HepG2 (cell line): ENCODE results near the gene NPAS2. TPM values are rescaled to one million over a fixed set of nuclear protein-coding genes. Genes with fewer than 3 reads are reported as not detected.

Experiments
- MAFK ChIP-seq, 2 experiments: IDR thresholded peaks in 1 of 2; conservative IDR thresholded peaks in 1 of 2; 2 replicates each; pipeline ENCODE4 v1.6.1; 2011; ENCODE audit warnings: improper control_type of control experiment in 2 of 2, low read length in 2 of 2
- SALL2 ChIP-seq: sonication (generic); formaldehyde crosslinking; IDR thresholded peaks from 2 replicates; pipeline ENCODE4 v1.8.1; 2023; ENCODE audit warnings: mild to moderate bottlenecking, missing genetic modification reagents, inconsistent platforms
- SP2 ChIP-seq: sonication (generic); formaldehyde crosslinking; IDR thresholded peaks from 2 replicates; pipeline ENCODE4 v1.5.1; 2020; ENCODE audit warnings: mild to moderate bottlenecking, missing genetic modification reagents
- YY1 ChIP-seq: IDR thresholded peaks from 2 replicates; pipeline ENCODE4 v1.6.1; 2011; ENCODE audit warnings: low read length, low read depth, moderate library complexity, mild to moderate bottlenecking; ENCODE audit not compliant: insufficient read depth, insufficient replicate concordance
- ZNF121 ChIP-seq: sonication (generic); formaldehyde crosslinking; IDR thresholded peaks from 2 replicates; pipeline ENCODE4 v1.5.0; 2020; ENCODE audit warnings: mild to moderate bottlenecking, missing genetic modification reagents
- ZNF33B ChIP-seq: sonication (generic); formaldehyde crosslinking; IDR thresholded peaks from 2 replicates; pipeline ENCODE4 v1.5.1; 2020; ENCODE audit warnings: mild to moderate bottlenecking, missing genetic modification reagents
- ZNF350 ChIP-seq: sonication (generic); formaldehyde crosslinking; IDR thresholded peaks from 2 replicates; pipeline ENCODE4 v1.4.0; 2020; ENCODE audit warnings: mild to moderate bottlenecking, low read depth, missing genetic modification reagents, borderline replicate concordance
- polyA plus RNA-seq, 8 experiments: library from polyadenylated mRNA; depleted of rRNA in 3 of 8; stranded (reverse) in 7 of 8; unstranded in 1 of 8; fragments of >200 nt; fragmentation: Illumina TruSeq in 4 of 8; extraction: Trizol in 4 of 8; gene quantifications; 2 replicates each; pipeline versions ENCODE4 v1.2.1 to v1.2.3, GENCODE V29; 2011 to 2016; ENCODE audit warnings: low read depth in 4 of 8, missing spikeins in 1 of 8, mixed read lengths in 1 of 8; ENCODE audit not compliant: insufficient read depth in 1 of 8
- total RNA-seq, 5 experiments: library from RNA; depleted of rRNA; stranded (reverse); fragments of >200 nt; fragmentation: Illumina TruSeq; extraction: Trizol; gene quantifications; 2 replicates each; pipeline ENCODE4 v1.2.3, GENCODE V29; 2016; ENCODE audit warnings: low read depth in 1 of 5
- TF ChIP-seq, protein P1 (sequence below), 2 experiments: sonication (generic) in 1 of 2; formaldehyde crosslinking in 1 of 2; IDR thresholded peaks; 2 replicates each; pipeline versions ENCODE4 v1.6.1 to v1.9.0; 2014 to 2022; ENCODE audit warnings: antibody characterized with exemption in 1 of 2, borderline replicate concordance in 1 of 2, inconsistent platforms in 1 of 2, low read depth in 1 of 2, missing genetic modification reagents in 1 of 2
- TF ChIP-seq, protein P2 (sequence below): sonication (generic); formaldehyde crosslinking; IDR thresholded peaks from 2 replicates; pipeline ENCODE4 v1.4.0; 2020; ENCODE audit warnings: missing genetic modification reagents, borderline replicate concordance
- TF ChIP-seq, protein P3 (sequence below): fragments of 450-650 bp; IDR thresholded peaks from 2 replicates; pipeline ENCODE4 v1.6.1; 2016
- TF ChIP-seq, protein P4 (sequence below): sonication (generic); formaldehyde crosslinking; IDR thresholded peaks from 2 replicates; pipeline ENCODE4 v1.8.0; 2022; ENCODE audit warnings: missing genetic modification reagents, low read depth, mild to moderate bottlenecking, borderline replicate concordance
- TF ChIP-seq, protein P5 (sequence below): IDR thresholded peaks from 2 replicates; pipeline ENCODE4 v1.6.1; 2016; ENCODE audit warnings: low read depth

Gene NPAS2
- total and polyA plus RNA-seq, 2 of the 13 experiments (the other 11 are each of a cell fraction or from before 2014, with no cell fraction given): 14.8 to 37.5 TPM

DNA sequence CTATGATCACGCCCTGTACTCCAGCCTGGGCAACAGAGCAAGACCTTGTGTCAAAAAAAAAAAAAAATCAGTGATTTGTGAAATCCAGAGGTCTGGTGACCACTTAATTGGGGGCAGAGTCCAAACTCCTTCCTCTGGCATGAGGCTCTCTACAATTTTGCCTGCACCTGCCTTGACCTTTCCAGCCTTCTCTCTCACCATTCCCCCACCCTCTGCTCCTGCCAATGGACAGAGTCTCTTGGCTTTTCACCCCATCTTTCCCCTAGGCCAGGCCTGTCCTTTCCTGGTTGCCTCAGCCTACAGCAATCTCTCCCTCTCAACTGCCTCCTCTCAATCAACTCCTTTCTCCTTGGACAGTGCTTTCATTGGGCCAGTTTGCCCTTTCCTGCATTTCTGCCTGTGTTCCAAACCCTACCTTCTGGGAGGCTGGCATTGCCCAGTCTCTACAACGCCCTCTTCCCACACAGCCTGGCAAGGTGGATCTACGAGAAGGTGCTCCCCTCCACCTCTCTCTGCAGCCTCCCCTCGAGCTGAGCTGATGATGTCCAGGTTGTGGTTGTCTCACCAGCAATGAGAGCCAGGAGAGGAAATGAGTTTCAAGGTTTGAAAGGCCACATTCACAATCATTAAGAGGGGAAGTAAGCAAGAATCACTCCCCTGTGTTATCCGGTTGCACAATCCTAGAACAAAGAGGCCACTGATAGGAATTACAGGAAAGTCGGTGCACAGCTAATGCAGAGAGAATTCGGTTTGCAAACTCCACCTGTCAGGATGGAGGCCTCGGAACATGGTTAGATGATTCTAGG is 39.5 kb upstream of the NPAS2 start (continued):
- TF ChIP-seq, protein P1, sequence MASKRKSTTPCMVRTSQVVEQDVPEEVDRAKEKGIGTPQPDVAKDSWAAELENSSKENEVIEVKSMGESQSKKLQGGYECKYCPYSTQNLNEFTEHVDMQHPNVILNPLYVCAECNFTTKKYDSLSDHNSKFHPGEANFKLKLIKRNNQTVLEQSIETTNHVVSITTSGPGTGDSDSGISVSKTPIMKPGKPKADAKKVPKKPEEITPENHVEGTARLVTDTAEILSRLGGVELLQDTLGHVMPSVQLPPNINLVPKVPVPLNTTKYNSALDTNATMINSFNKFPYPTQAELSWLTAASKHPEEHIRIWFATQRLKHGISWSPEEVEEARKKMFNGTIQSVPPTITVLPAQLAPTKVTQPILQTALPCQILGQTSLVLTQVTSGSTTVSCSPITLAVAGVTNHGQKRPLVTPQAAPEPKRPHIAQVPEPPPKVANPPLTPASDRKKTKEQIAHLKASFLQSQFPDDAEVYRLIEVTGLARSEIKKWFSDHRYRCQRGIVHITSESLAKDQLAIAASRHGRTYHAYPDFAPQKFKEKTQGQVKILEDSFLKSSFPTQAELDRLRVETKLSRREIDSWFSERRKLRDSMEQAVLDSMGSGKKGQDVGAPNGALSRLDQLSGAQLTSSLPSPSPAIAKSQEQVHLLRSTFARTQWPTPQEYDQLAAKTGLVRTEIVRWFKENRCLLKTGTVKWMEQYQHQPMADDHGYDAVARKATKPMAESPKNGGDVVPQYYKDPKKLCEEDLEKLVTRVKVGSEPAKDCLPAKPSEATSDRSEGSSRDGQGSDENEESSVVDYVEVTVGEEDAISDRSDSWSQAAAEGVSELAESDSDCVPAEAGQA (IDR thresholded peaks at IDR 0.05; ENCODE audit: low read depth): 0 out of 2 replicates have a peak, but pooled peaks have one; percentile 40
- TF ChIP-seq, protein P1 (CRISPR knock-in tag; IDR thresholded peaks at IDR 0.05; ENCODE audit: borderline replicate concordance): no peak
- TF ChIP-seq, protein P2, sequence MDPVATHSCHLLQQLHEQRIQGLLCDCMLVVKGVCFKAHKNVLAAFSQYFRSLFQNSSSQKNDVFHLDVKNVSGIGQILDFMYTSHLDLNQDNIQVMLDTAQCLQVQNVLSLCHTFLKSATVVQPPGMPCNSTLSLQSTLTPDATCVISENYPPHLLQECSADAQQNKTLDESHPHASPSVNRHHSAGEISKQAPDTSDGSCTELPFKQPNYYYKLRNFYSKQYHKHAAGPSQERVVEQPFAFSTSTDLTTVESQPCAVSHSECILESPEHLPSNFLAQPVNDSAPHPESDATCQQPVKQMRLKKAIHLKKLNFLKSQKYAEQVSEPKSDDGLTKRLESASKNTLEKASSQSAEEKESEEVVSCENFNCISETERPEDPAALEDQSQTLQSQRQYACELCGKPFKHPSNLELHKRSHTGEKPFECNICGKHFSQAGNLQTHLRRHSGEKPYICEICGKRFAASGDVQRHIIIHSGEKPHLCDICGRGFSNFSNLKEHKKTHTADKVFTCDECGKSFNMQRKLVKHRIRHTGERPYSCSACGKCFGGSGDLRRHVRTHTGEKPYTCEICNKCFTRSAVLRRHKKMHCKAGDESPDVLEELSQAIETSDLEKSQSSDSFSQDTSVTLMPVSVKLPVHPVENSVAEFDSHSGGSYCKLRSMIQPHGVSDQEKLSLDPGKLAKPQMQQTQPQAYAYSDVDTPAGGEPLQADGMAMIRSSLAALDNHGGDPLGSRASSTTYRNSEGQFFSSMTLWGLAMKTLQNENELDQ: no peak
- TF ChIP-seq, protein P3, sequence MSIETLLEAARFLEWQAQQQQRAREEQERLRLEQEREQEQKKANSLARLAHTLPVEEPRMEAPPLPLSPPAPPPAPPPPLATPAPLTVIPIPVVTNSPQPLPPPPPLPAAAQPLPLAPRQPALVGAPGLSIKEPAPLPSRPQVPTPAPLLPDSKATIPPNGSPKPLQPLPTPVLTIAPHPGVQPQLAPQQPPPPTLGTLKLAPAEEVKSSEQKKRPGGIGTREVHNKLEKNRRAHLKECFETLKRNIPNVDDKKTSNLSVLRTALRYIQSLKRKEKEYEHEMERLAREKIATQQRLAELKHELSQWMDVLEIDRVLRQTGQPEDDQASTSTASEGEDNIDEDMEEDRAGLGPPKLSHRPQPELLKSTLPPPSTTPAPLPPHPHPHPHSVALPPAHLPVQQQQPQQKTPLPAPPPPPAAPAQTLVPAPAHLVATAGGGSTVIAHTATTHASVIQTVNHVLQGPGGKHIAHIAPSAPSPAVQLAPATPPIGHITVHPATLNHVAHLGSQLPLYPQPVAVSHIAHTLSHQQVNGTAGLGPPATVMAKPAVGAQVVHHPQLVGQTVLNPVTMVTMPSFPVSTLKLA: 0 out of 2 replicates have a peak, but pooled peaks have one; percentile 3
- TF ChIP-seq MAFK (conservative IDR thresholded peaks at IDR 0.05 in 1 of 2, IDR thresholded peaks at IDR 0.05 in 1 of 2; ENCODE audit: low read length in 2 of 2): no peak
- peak; percentile 38 for TF ChIP-seq YY1
- TF ChIP-seq, protein P4, sequence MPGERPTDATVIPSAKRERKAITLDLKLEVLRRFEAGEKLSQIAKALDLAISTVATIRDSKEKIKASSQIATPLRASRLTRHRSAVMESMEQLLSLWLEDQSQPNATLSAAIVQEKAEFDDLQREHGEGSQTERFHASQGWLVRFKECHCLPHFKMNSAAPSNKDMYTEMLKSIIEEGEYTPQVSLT (CRISPR knock-in tag): no peak
- peak; percentile 100 for TF ChIP-seq ZNF121 (CRISPR knock-in tag)
- TF ChIP-seq SALL2 (CRISPR knock-in tag): peak; percentile 93
- no peak for TF ChIP-seq ZNF33B (CRISPR knock-in tag)
- TF ChIP-seq, protein P5, sequence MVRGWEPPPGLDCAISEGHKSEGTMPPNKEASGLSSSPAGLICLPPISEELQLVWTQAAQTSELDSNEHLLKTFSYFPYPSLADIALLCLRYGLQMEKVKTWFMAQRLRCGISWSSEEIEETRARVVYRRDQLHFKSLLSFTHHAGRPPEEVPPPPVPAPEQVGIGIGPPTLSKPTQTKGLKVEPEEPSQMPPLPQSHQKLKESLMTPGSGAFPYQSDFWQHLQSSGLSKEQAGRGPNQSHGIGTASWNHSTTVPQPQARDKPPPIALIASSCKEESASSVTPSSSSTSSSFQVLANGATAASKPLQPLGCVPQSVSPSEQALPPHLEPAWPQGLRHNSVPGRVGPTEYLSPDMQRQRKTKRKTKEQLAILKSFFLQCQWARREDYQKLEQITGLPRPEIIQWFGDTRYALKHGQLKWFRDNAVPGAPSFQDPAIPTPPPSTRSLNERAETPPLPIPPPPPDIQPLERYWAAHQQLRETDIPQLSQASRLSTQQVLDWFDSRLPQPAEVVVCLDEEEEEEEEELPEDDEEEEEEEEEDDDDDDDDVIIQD (CRISPR knock-in tag): peak; percentile 97
- peak; percentile 89; the same call in 1 of the 2 replicates for TF ChIP-seq ZNF350 (CRISPR knock-in tag)
- TF ChIP-seq SP2 (CRISPR knock-in tag): no peak
